ENCODE data around the gene MTHFR. TPM values are rescaled to one million over a fixed set of nuclear protein-coding genes. Genes with fewer than 3 reads are reported as not detected.

MTHFR gene
- total RNA-seq, 1 experiment from 2014 or later, result 16.4 TPM

- no peaks in the 10 kb centered on the region for H3K36me3 Mint-ChIP-seq (ENCODE audit: insufficient read depth, unreplicated experiment)
- H3K4me1 Mint-ChIP-seq (ENCODE audit: low read depth, unreplicated experiment), result no peaks in the 10 kb centered on the region
- H3K4me3 Mint-ChIP-seq (ENCODE audit: low read depth, unreplicated experiment), result no peak overlapping the region
- H3K9me3 Mint-ChIP-seq (ENCODE audit: low read depth, unreplicated experiment), result no peaks in the 10 kb centered on the region
- no peak for TF ChIP-seq CTCF (IDR thresholded peaks at IDR 0.05; ENCODE audit: unreplicated experiment)
- no peak for DNase-seq
- H3K27ac Mint-ChIP-seq (ENCODE audit: unreplicated experiment), result no peak overlapping the region
- CTCF ChIA-PET, result no interaction called here
- H3K27me3 Mint-ChIP-seq (ENCODE audit: unreplicated experiment), result peaks cover 35% of the 10 kb centered on the region
- no TSS peak for BruUV-seq (replicated peaks)
- intact Hi-C loops (cut with micrococcal nuclease; ENCODE audit: unreplicated experiment), result no loop called here
Measured at GRCh38 chr1:11777658-11778322, 28.0 kb downstream of the MTHFR start.

- Mint-ChIP-seq H3K4me1 (ENCODE audit: low read depth, unreplicated experiment) (no peaks in the 10 kb centered on the region), H3K36me3 (ENCODE audit: insufficient read depth, unreplicated experiment) (no peaks in the 10 kb centered on the region), H3K27ac (ENCODE audit: unreplicated experiment) (no peak overlapping the region), H3K27me3 (ENCODE audit: unreplicated experiment) (peaks cover 30% of the 10 kb centered on the region), H3K9me3 (ENCODE audit: low read depth, unreplicated experiment) (no peaks in the 10 kb centered on the region), H3K4me3 (ENCODE audit: low read depth, unreplicated experiment) (no peak overlapping the region)
- CTCF ChIA-PET, result no interaction called here
- intact Hi-C loops (cut with micrococcal nuclease; ENCODE audit: unreplicated experiment), result no loop called here
- no peak for TF ChIP-seq CTCF (IDR thresholded peaks at IDR 0.05; ENCODE audit: unreplicated experiment)
- no TSS peak for BruUV-seq (replicated peaks)
- DNase-seq, result no peak
Measured at GRCh38 chr1:11774753-11775152, 31.0 kb downstream of the MTHFR start.

- intact Hi-C loops (cut with micrococcal nuclease; ENCODE audit: unreplicated experiment), result no loop called here
- CTCF ChIA-PET, result no interaction called here
- no peak for DNase-seq
- no peak overlapping the region for H3K4me3 Mint-ChIP-seq (ENCODE audit: low read depth, unreplicated experiment)
- no peaks in the 10 kb centered on the region for H3K4me1 Mint-ChIP-seq (ENCODE audit: low read depth, unreplicated experiment)
- H3K9me3 Mint-ChIP-seq (ENCODE audit: low read depth, unreplicated experiment), result no peaks in the 10 kb centered on the region
- H3K36me3 Mint-ChIP-seq (ENCODE audit: insufficient read depth, unreplicated experiment), result no peaks in the 10 kb centered on the region
- H3K27me3 Mint-ChIP-seq (ENCODE audit: unreplicated experiment), result peaks cover 20% of the 10 kb centered on the region
- no TSS peak for BruUV-seq (replicated peaks)
- no peak for TF ChIP-seq CTCF (IDR thresholded peaks at IDR 0.05; ENCODE audit: unreplicated experiment)
- no peak overlapping the region for H3K27ac Mint-ChIP-seq (ENCODE audit: unreplicated experiment)
Measured at GRCh38 chr1:11772458-11772857, 33.3 kb downstream of the MTHFR start.

GRCh38 chr1:11771481-11772043 lies 34.2 kb downstream of the MTHFR start:
- Mint-ChIP-seq H3K9me3 (ENCODE audit: low read depth, unreplicated experiment) (no peaks in the 10 kb centered on the region), H3K4me3 (ENCODE audit: low read depth, unreplicated experiment) (no peak overlapping the region), H3K27ac (ENCODE audit: unreplicated experiment) (no peak overlapping the region), H3K4me1 (ENCODE audit: low read depth, unreplicated experiment) (no peaks in the 10 kb centered on the region), H3K27me3 (ENCODE audit: unreplicated experiment) (peaks cover 11% of the 10 kb centered on the region), H3K36me3 (ENCODE audit: insufficient read depth, unreplicated experiment) (no peaks in the 10 kb centered on the region)
- TF ChIP-seq CTCF (IDR thresholded peaks at IDR 0.05; ENCODE audit: unreplicated experiment), result no peak
- no TSS peak for BruUV-seq (replicated peaks)
- CTCF ChIA-PET, result no interaction called here
- intact Hi-C loops (cut with micrococcal nuclease; ENCODE audit: unreplicated experiment), result no loop called here
- no peak for DNase-seq

Data from Calu3 (cell line).